ENCODE data around the gene FGFR2. TPM values are rescaled to one million over a fixed set of nuclear protein-coding genes. Genes with fewer than 3 reads are reported as not detected.

Gene FGFR2
- total RNA-seq, 2 experiments from 2014 or later: 0.10 to 0.30 TPM

- Mint-ChIP-seq H3K9me3 (peaks cover 5% of the 10 kb centered on the region), H3K4me3 (no peak overlapping the region), H3K27me3 (no peaks in the 10 kb centered on the region), H3K4me1 (no peaks in the 10 kb centered on the region), H3K36me3 (ENCODE audit: low read depth) (no peaks in the 10 kb centered on the region), H3K27ac (no peak overlapping the region)
- POLR2A ChIA-PET: no interaction called here
- no peak for DNase-seq
- CTCF ChIA-PET: no interaction called here
Measured at GRCh38 chr10:121436630-121437341, 161.5 kb downstream of the FGFR2 start.

DNA sequence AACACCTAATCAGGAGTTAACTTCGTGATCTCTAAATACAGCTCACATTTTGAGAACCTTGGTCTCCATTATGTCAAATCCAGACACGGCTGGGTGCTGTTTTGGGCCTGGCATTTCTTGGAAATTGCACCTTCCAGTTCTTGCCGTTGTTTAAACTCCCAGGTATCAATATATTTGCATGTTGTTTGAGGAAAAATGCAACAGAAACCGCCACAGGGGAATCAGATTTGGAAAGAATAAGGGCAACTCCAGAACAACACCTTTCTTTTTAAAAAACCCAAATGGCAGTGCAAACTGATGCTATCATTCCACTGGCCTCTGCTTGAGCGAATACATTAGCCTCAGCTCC lies 162.0 kb downstream of the FGFR2 start:
- CTCF ChIA-PET: no interaction called here
- Mint-ChIP-seq H3K4me3 (no peak overlapping the region), H3K36me3 (ENCODE audit: low read depth) (no peaks in the 10 kb centered on the region)

GRCh38 chr10:121435099-121435875 lies 163.0 kb downstream of the FGFR2 start:
- Mint-ChIP-seq H3K4me3 (no peak overlapping the region), H3K4me1 (no peaks in the 10 kb centered on the region), H3K27me3 (no peaks in the 10 kb centered on the region), H3K9me3 (peaks cover 5% of the 10 kb centered on the region), H3K27ac (no peak overlapping the region), H3K36me3 (ENCODE audit: low read depth) (no peaks in the 10 kb centered on the region)
- ChIA-PET POLR2A (no interaction called here), CTCF (no interaction called here)
- no peak for DNase-seq

More for the DNA sequence above, 162.0 kb downstream of the FGFR2 start:
- Mint-ChIP-seq H3K27me3 (no peaks in the 10 kb centered on the region), H3K27ac (no peak overlapping the region), H3K9me3 (peaks cover 5% of the 10 kb centered on the region), H3K4me1 (no peaks in the 10 kb centered on the region)
- POLR2A ChIA-PET: no interaction called here
- no peak for DNase-seq

- CTCF ChIA-PET: no interaction called here
- Mint-ChIP-seq H3K27me3 (no peaks in the 10 kb centered on the region), H3K9me3 (peaks cover 5% of the 10 kb centered on the region), H3K36me3 (ENCODE audit: low read depth) (no peaks in the 10 kb centered on the region), H3K27ac (no peak overlapping the region), H3K4me1 (no peaks in the 10 kb centered on the region), H3K4me3 (no peak overlapping the region)
- no peak for DNase-seq
- POLR2A ChIA-PET: no interaction called here
Measured at GRCh38 chr10:121433965-121434364, 164.3 kb downstream of the FGFR2 start.

- DNase-seq: no peak
- Mint-ChIP-seq H3K36me3 (ENCODE audit: low read depth) (no peaks in the 10 kb centered on the region), H3K4me3 (no peak overlapping the region), H3K27ac (no peak overlapping the region), H3K27me3 (no peaks in the 10 kb centered on the region), H3K9me3 (peaks cover 5% of the 10 kb centered on the region), H3K4me1 (no peaks in the 10 kb centered on the region)
- CTCF ChIA-PET: no interaction called here
- POLR2A ChIA-PET: no interaction called here
Measured at GRCh38 chr10:121428867-121429266, 169.4 kb downstream of the FGFR2 start.

Data from activated CD4-positive, alpha-beta memory T cell treated with anti-CD3 and anti-CD28 coated beads, Interleukin-2, amount 10 ng/mL, durations not matched to agents 7 days and 5 days (primary cell).